Measurements from ENCODE around the gene PRMT3.

The PRMT3 gene

GRCh38 chr11:20493340-20493739 is 105.8 kb downstream of the PRMT3 start:
- no peak for TF ChIP-seq TEAD4 (IDR thresholded peaks at IDR 0.05)
- TF ChIP-seq USF1 (IDR thresholded peaks at IDR 0.05): no peak
- TF ChIP-seq RAD21 (IDR thresholded peaks at IDR 0.05; ENCODE audit: low read depth): no peak
- TF ChIP-seq TAF1 (IDR thresholded peaks at IDR 0.05; ENCODE audit: low read depth): no peak
- no peak for TF ChIP-seq CREB1 (IDR thresholded peaks at IDR 0.05; ENCODE audit: low read depth)
- TF ChIP-seq CEBPB (IDR thresholded peaks at IDR 0.05): no peak
- no peak for TF ChIP-seq EP300 (IDR thresholded peaks at IDR 0.05; ENCODE audit: borderline replicate concordance)
- TF ChIP-seq NFIC (IDR thresholded peaks at IDR 0.05): no peak
- no peak for TF ChIP-seq FOXM1 (IDR thresholded peaks at IDR 0.05; ENCODE audit: borderline replicate concordance, low read depth)
- TF ChIP-seq ZBTB7A (IDR thresholded peaks at IDR 0.05; ENCODE audit: low read depth): no peak
- no peak for TF ChIP-seq TCF12 (IDR thresholded peaks at IDR 0.05; ENCODE audit: low read depth)
- TF ChIP-seq REST (IDR thresholded peaks at IDR 0.05; ENCODE audit: low read depth): no peak
- no peak for TF ChIP-seq YY1 (IDR thresholded peaks at IDR 0.05; ENCODE audit: low read depth)
- TF ChIP-seq, protein P1, sequence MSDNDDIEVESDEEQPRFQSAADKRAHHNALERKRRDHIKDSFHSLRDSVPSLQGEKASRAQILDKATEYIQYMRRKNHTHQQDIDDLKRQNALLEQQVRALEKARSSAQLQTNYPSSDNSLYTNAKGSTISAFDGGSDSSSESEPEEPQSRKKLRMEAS (IDR thresholded peaks at IDR 0.05): no peak
- no peak for TF ChIP-seq EGR1 (IDR thresholded peaks at IDR 0.05)

DNA sequence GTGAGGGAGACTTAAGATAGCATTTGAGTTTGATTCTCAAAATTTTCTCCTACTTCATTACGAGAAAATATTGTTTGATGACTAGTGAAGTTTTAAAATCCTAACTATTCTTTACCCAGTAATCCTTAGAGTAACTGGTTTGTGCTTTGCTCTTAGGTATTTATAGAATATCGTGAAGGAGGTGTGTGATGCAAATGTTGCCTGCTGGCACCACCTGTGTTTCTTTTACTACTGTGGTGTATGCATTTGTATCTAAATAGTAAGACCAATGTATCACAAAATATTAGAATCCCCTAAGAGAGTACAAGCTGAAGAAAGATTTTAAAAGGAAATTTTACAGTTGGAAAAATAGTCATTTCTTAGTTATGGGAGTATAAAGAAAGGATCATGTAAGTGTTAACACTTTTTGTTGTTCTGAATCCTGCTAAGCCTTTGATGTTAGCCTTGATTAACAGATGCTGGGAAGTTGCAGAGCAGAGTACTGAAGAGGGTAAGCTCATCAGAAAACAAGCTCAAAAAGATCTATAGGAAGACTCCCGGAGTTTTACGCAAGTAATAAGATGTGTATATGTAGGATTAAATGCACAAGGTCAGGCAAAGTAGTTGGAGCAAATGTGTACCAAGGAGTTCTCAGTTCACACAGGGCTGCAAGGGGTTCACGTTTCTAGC is 109.7 kb downstream of the PRMT3 start:
- TF ChIP-seq CREB1 (IDR thresholded peaks at IDR 0.05; ENCODE audit: low read depth): no peak
- TF ChIP-seq FOXM1 (IDR thresholded peaks at IDR 0.05; ENCODE audit: borderline replicate concordance, low read depth): no peak
- TF ChIP-seq, protein P1 (IDR thresholded peaks at IDR 0.05): no peak
- TF ChIP-seq CEBPB (IDR thresholded peaks at IDR 0.05): no peak
- TF ChIP-seq TAF1 (IDR thresholded peaks at IDR 0.05; ENCODE audit: low read depth): no peak
- no peak for TF ChIP-seq EP300 (IDR thresholded peaks at IDR 0.05; ENCODE audit: borderline replicate concordance)
- no peak for TF ChIP-seq REST (IDR thresholded peaks at IDR 0.05; ENCODE audit: low read depth)
- TF ChIP-seq TEAD4 (IDR thresholded peaks at IDR 0.05): no peak
- TF ChIP-seq RAD21 (IDR thresholded peaks at IDR 0.05; ENCODE audit: low read depth): no peak
- no peak for TF ChIP-seq ZBTB7A (IDR thresholded peaks at IDR 0.05; ENCODE audit: low read depth)
- TF ChIP-seq USF1 (IDR thresholded peaks at IDR 0.05): no peak
- no peak for TF ChIP-seq YY1 (IDR thresholded peaks at IDR 0.05; ENCODE audit: low read depth)
- TF ChIP-seq EGR1 (IDR thresholded peaks at IDR 0.05): no peak
- no peak for TF ChIP-seq TCF12 (IDR thresholded peaks at IDR 0.05; ENCODE audit: low read depth)

- TF ChIP-seq YY1 (IDR thresholded peaks at IDR 0.05; ENCODE audit: low read depth): no peak
Measured at GRCh38 chr11:20501252-20501651, 113.7 kb downstream of the PRMT3 start.

GRCh38 chr11:20501971-20502370 is 114.5 kb downstream of the PRMT3 start:
- no peak for TF ChIP-seq REST (IDR thresholded peaks at IDR 0.05; ENCODE audit: low read depth)
- TF ChIP-seq CEBPB (IDR thresholded peaks at IDR 0.05): no peak

- TF ChIP-seq RAD21 (IDR thresholded peaks at IDR 0.05; ENCODE audit: low read depth): no peak
- no peak for TF ChIP-seq YY1 (IDR thresholded peaks at IDR 0.05; ENCODE audit: low read depth)
- no peak for TF ChIP-seq CREB1 (IDR thresholded peaks at IDR 0.05; ENCODE audit: low read depth)
- no peak for TF ChIP-seq NFIC (IDR thresholded peaks at IDR 0.05)
Measured at GRCh38 chr11:20511982-20512381, 124.5 kb downstream of the PRMT3 start.

Data from Ishikawa (cell line).